CD14-positive monocyte (primary cell): Measurements from ENCODE around the gene SPTLC2. TPM values are rescaled to one million over a fixed set of nuclear protein-coding genes. Genes with fewer than 3 reads are reported as not detected.

Experiments used
- DNase-seq, 3 donors: peaks; one replicate each; pipeline ENCODE4 v3.0.0-alpha.2; 2011 to 2022
- H2AFZ ChIP-seq: 2 replicates; pipeline ENCODE4 v1.6.0; 2012; ENCODE audit warnings: mild to moderate bottlenecking, low read depth, low read length, inconsistent platforms; ENCODE audit not compliant: insufficient read depth, poor library complexity, severe bottlenecking
- H3K27ac ChIP-seq, 2 donors: 1 replicate in 1 of 2; 2 replicates in 1 of 2; pipeline ENCODE4 v1.5.1; 2012 to 2013; ENCODE audit warnings: low read length in 2 of 2, control low read depth in 1 of 2, inconsistent platforms in 1 of 2, low read depth in 1 of 2, mild to moderate bottlenecking in 1 of 2
- H3K27me3 ChIP-seq, 2 donors: one replicate each; pipeline versions ENCODE4 v1.6.0 to v1.6.1; 2011 to 2013; ENCODE audit warnings: low read length in 2 of 2; ENCODE audit not compliant: control insufficient read depth in 2 of 2, insufficient read depth in 2 of 2
- H3K36me3 ChIP-seq, 2 donors: replicated peaks in 1 of 2; 1 replicate in 1 of 2; 2 replicates in 1 of 2; pipeline versions ENCODE4 v1.5.1 to v1.6.1; 2012 to 2013; ENCODE audit warnings: low read length in 2 of 2, control low read depth in 1 of 2, inconsistent platforms in 1 of 2, mild to moderate bottlenecking in 1 of 2; ENCODE audit not compliant: insufficient read depth in 2 of 2, control insufficient read depth in 1 of 2
- H3K4me1 ChIP-seq, 2 donors: 1 replicate in 1 of 2; 2 replicates in 1 of 2; pipeline versions ENCODE4 v1.5.1 to v1.6.1; 2012 to 2013; ENCODE audit warnings: low read length in 2 of 2, control low read depth in 1 of 2, inconsistent platforms in 1 of 2, mild to moderate bottlenecking in 1 of 2, moderate library complexity in 1 of 2; ENCODE audit not compliant: insufficient read depth in 2 of 2, control insufficient read depth in 1 of 2
- H3K4me2 ChIP-seq: replicated peaks from 2 replicates; pipeline ENCODE3; 2012; ENCODE audit warnings: low read length, moderate library complexity, mild to moderate bottlenecking; ENCODE audit not compliant: poor library complexity, severe bottlenecking; ENCODE audit errors: extremely low read depth
- H3K4me3 ChIP-seq, 3 experiments: fragments of 200-600 bp in 1 of 3; sonication (generic) in 1 of 3; replicated peaks in 1 of 3; 1 replicate in 2 of 3; 2 replicates in 1 of 3; pipeline ENCODE4 v1.5.1; 2011 to 2013; ENCODE audit warnings: low read length in 3 of 3, mild to moderate bottlenecking in 3 of 3, control low read depth in 2 of 3, low read depth in 2 of 3, inconsistent platforms in 1 of 3, moderate library complexity in 1 of 3
- H3K79me2 ChIP-seq: 2 replicates; pipeline ENCODE4 v1.6.0; 2012; ENCODE audit warnings: mild to moderate bottlenecking, control low read depth, inconsistent platforms, low read length, moderate library complexity; ENCODE audit not compliant: insufficient read depth
- H3K9ac ChIP-seq: 2 replicates; pipeline ENCODE4 v1.6.0; 2017; ENCODE audit warnings: low read length, mild to moderate bottlenecking; ENCODE audit not compliant: insufficient read depth, poor library complexity, severe bottlenecking
- H3K9me3 ChIP-seq, 2 donors: replicated peaks in 1 of 2; 1 replicate in 1 of 2; 2 replicates in 1 of 2; pipeline versions ENCODE4 v1.5.1 to v1.6.1; 2012 to 2013; ENCODE audit warnings: low read length in 2 of 2, control low read depth in 1 of 2; ENCODE audit not compliant: control insufficient read depth in 1 of 2, insufficient read depth in 1 of 2
- H4K20me1 ChIP-seq: 2 replicates; pipeline ENCODE4 v1.6.0; 2012; ENCODE audit warnings: mild to moderate bottlenecking, low read length, control low read depth, moderate library complexity; ENCODE audit not compliant: insufficient read depth
- H3K27ac Mint-ChIP-seq, 7 donors: one replicate each; pipeline ENCODE4 v1.8.0; 2020; ENCODE audit warnings: mild to moderate bottlenecking in 7 of 7, mixed read lengths in 7 of 7, moderate library complexity in 6 of 7, inconsistent platforms in 2 of 7
- H3K27me3 Mint-ChIP-seq, 3 donors: one replicate each; pipeline ENCODE4 v1.8.0; 2021 to 2022; ENCODE audit warnings: low read depth in 3 of 3, mild to moderate bottlenecking in 3 of 3, mixed read lengths in 3 of 3, moderate library complexity in 3 of 3, inconsistent platforms in 1 of 3
- H3K36me3 Mint-ChIP-seq, 2 donors: one replicate each; pipeline ENCODE4 v1.8.0; 2020; ENCODE audit warnings: mixed read lengths in 2 of 2, inconsistent platforms in 1 of 2, mild to moderate bottlenecking in 1 of 2
- H3K4me1 Mint-ChIP-seq: one replicate; pipeline ENCODE4 v1.8.0; 2020; ENCODE audit warnings: mild to moderate bottlenecking, mixed read lengths
- H3K4me3 Mint-ChIP-seq, 2 donors: one replicate each; pipeline ENCODE4 v1.8.0; 2020; ENCODE audit warnings: mild to moderate bottlenecking in 2 of 2, mixed read lengths in 2 of 2, moderate library complexity in 1 of 2
- H3K9me3 Mint-ChIP-seq, 7 donors: one replicate each; pipeline ENCODE4 v1.8.0; 2020 to 2022; ENCODE audit warnings: mixed read lengths in 7 of 7, mild to moderate bottlenecking in 6 of 7, moderate library complexity in 6 of 7, inconsistent platforms in 2 of 7
- CTCF ChIP-seq: fragments of 200-600 bp; IDR thresholded peaks from one replicate; pipeline ENCODE4 v1.8.0; 2022; ENCODE audit warnings: antibody characterized with exemption, mild to moderate bottlenecking
- WGBS: methylation state at CpG from one replicate; pipeline ENCODE4 v1.1.5; 2013; ENCODE audit warnings: missing lambda C conversion rate; ENCODE audit not compliant: insufficient coverage; 5-methylcytosine and 5-hydroxymethylcytosine counted together
- intact Hi-C, 2 donors: fragments of 100-400 bp; cut with micrococcal nuclease; formaldehyde crosslinking; loops; one replicate each; pipeline versions ENCODE4 v1.15.0 to v1.15.1; 2023
- polyA plus RNA-seq, 3 donors: library from polyadenylated mRNA; depleted of rRNA in 1 of 3; unstranded in 2 of 3; stranded (reverse) in 1 of 3; fragments of 300-500 nt in 2 of 3; fragments of >200 nt in 1 of 3; fragmentation: Illumina TruSeq in 2 of 3; gene quantifications; 1 replicate in 2 of 3; 2 replicates in 1 of 3; pipeline ENCODE4 v1.2.3, GENCODE V29; 2012 to 2021

The SPTLC2 gene
- polyA plus RNA-seq, 3 donors = 38.1 to 81.9 (median 73.1) TPM

- Histone ChIP-seq H2AFZ (no peak overlapping the region), H3K79me2 (no peaks in the 10 kb centered on the region), H3K36me3 (no peaks in the 10 kb centered on the region), H3K4me2 (no peak overlapping the region), H3K27ac (no peak overlapping the region), H3K4me3 (no peak overlapping the region), H3K9me3 (no peaks in the 10 kb centered on the region), H4K20me1 (no peaks in the 10 kb centered on the region), H3K4me1 (peaks cover 0 to 3% of the 10 kb centered on the region in 2 donors), H3K27me3 (no peaks in the 10 kb centered on the region), H3K9ac (no peak overlapping the region)
- Mint-ChIP-seq H3K27ac (no peak overlapping the region), H3K4me3 (no peak overlapping the region), H3K9me3 (peaks cover 0 to 1% (median 0%) of the 10 kb centered on the region in 7 donors), H3K27me3 (peaks cover 2 to 3% (median 3%) of the 10 kb centered on the region in 3 donors), H3K36me3 (no peaks in the 10 kb centered on the region), H3K4me1 (peaks cover 2% of the 10 kb centered on the region)
- no peak for TF ChIP-seq CTCF
- 100% methylated on average over 1 of the region's 5 CpGs for WGBS
- no peak for DNase-seq
- intact Hi-C loops = no loop called here
Measured at GRCh38 chr14:77478029-77478428, 138.4 kb downstream of the SPTLC2 start.

GRCh38 chr14:77475432-77476115, 140.9 kb downstream of the SPTLC2 start:
- Mint-ChIP-seq H3K36me3 (no peaks in the 10 kb centered on the region), H3K27me3 (peaks cover 2 to 3% (median 3%) of the 10 kb centered on the region in 3 donors), H3K4me3 (no peak overlapping the region), H3K9me3 (peaks cover 0 to 1% (median 0%) of the 10 kb centered on the region in 7 donors), H3K4me1 (peaks cover 2% of the 10 kb centered on the region), H3K27ac (no peak overlapping the region)
- no peak overlapping the region for H3K4me3 ChIP-seq
- DNase-seq = no peak
- WGBS = 93% methylated on average over 26 of the region's 35 CpGs
- H4K20me1 ChIP-seq = no peaks in the 10 kb centered on the region
- H3K9me3 ChIP-seq = no peaks in the 10 kb centered on the region
- H3K27me3 ChIP-seq = no peaks in the 10 kb centered on the region
- H2AFZ ChIP-seq = no peak overlapping the region
- H3K27ac ChIP-seq = no peak overlapping the region
- H3K79me2 ChIP-seq = no peaks in the 10 kb centered on the region
- TF ChIP-seq CTCF = no peak
- no peak overlapping the region for H3K9ac ChIP-seq
- H3K4me1 ChIP-seq = peaks cover 0 to 3% of the 10 kb centered on the region in 2 donors
- H3K36me3 ChIP-seq = no peaks in the 10 kb centered on the region
- H3K4me2 ChIP-seq = no peak overlapping the region
- intact Hi-C loops = no loop called here
